ENCODE results near the gene BPIFB4.
"Not testable (repeated sequence)": the region's sequence is repeated elsewhere in the genome, so short reads cannot be mapped to it uniquely, and the experiment has no call there.

The BPIFB4 gene

DNA sequence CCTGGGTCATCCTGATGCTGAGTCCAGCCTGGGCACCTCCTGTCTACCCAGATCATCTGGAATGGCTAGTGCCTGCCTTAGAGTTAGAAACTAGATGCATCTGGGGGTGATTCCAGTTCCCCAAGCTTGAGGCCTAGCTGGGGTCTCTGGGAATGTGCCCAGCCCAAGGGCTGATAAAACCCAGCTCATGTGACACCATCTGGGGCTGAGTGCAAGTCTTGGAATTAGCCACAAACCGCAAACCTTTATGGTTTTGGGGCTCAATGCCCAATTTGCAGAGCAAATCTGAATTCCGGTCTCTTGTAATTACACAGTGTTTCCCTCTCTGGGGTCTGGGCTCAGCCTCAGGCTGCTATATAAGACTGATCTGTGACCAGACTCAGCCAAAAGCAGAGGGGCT is at the start of gene BPIFB4:
BPIFB4 (plus strand) TSS at position 385 of the 400 bp plus-strand sequence. CDS start 1,884 bp downstream, outside the sequence.
- DNase-seq (ENCODE audit: low spot score), result no peak

- DNase-seq (ENCODE audit: low spot score), result no peak
These were observed 49.4 kb upstream of the BPIFB4 start for GRCh38 chr20:33030076-33030475.

DNA sequence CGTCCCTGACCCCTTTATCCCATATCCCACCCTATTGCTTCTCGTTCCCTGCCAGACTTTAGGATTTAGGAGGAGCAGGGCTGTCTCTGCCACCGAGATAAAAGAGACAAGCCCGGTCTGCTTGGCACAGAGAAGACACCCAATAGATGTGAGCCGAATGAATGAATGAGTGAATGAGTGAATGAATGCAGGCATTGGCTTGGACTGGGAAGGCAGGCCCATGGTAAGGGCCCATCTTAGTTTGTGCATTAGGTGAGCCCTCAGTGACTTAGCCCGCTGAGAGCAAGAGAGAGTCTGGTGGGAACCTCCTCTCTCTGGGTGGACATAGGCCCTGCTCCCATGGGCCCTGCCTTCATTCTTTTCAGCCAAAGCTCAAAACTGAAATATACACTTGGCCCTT is 48.9 kb upstream of the BPIFB4 start:
- no peak for DNase-seq (ENCODE audit: low spot score)

GRCh38 chr20:33031531-33031930 is 47.9 kb upstream of the BPIFB4 start, which contains the start of gene BPIFB6:
BPIFB6 (plus strand) TSS chr20:33031648; CDS start chr20:33031648, 0 bp downstream.
- DNase-seq (ENCODE audit: low spot score), result no peak

DNA sequence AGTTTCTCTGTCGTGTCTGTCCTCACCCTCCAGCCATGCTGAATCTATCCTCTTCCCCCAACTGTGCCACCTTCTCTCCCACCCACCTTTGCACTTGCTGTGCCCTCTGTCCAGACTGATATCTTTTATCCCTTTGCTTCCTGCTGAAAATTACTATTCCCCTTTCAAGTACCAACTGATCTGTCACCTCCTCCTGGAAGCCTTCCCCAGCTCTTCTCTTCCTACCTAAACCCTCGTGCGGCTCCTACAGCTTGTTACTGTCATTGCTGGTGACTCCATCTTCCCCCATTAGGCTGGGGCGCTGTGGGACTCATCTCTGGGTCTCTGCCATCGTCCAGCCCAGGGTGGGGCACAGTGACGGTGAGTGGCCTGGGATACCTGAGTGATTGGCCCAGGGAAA is 46.9 kb upstream of the BPIFB4 start:
- no peak for DNase-seq (ENCODE audit: low spot score)

DNA sequence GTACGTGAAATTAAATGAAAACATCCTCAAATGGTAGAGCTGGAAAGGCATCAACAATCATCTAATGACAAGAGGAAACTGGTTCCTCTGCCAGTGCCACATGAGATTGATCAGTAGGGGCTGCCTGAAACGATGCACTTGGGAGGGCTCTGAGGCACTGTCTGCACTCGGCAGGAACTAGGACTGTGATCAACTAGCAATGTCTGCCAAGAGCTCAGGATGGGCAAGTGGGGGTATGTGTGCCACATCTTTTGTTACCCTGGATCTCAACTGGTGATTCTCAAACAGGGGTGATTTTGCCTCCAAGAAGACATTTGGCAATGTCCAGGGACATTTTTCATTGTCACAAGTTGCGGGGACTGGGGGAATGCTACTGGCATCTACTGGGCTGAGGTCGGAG is 46.1 kb upstream of the BPIFB4 start:
- no peak for DNase-seq (ENCODE audit: low spot score)

DNA sequence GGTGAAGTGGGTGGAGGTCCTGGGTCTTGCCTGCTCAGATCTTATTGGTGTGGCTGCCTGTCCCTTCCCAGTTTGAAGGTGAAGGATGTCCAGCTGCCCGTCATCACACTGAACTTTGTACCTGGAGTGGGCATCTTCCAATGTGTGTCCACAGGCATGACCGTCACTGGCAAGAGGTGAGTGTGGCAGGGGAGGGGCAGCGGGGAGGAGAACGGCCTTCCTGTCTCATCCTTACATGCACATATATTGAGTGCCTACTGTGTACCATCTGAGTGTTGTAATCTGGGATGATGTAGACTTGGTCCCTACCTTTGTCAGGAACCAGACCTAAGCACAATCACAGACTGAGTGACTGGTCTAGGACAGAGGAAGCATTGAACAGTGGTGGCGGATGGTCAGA is 45.3 kb upstream of the BPIFB4 start:
- DNase-seq (ENCODE audit: low spot score), result no peak

- DNase-seq (ENCODE audit: low spot score), result no peak
These were observed 44.4 kb upstream of the BPIFB4 start for GRCh38 chr20:33034901-33035492.

GRCh38 chr20:33037456-33037855 is 42.0 kb upstream of the BPIFB4 start:
- no peak for DNase-seq (ENCODE audit: low spot score)

DNA sequence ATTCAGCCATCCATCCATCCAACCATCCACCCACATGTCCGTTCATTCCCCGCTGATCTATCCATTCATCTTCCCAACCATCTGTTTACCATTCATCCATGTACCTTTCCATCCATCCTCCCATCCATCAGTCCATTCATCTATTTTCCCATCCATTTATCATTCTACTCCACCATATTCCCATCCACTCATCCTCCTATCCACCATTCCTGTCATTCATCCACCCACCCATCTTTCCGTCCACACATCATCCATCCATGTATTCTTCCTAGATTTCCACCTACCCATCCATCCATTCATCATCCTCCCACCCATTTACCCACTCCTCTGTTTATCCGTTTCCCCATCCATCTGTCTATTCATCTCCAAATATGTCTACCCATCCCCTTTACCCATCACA is 41.2 kb upstream of the BPIFB4 start:
- DNase-seq (ENCODE audit: low spot score), result no peak

- DNase-seq (ENCODE audit: low spot score), result no peak
These were observed 37.0 kb upstream of the BPIFB4 start for GRCh38 chr20:33042430-33042829.

- DNase-seq (ENCODE audit: low spot score), result no peak
These were observed 36.3 kb upstream of the BPIFB4 start for GRCh38 chr20:33042983-33043730.

GRCh38 chr20:33043731-33044181 is 35.7 kb upstream of the BPIFB4 start:
- no peak for DNase-seq (ENCODE audit: low spot score)

GRCh38 chr20:33045129-33045721 is 34.2 kb upstream of the BPIFB4 start:
- DNase-seq (ENCODE audit: low spot score), result not testable (repeated sequence)

DNA sequence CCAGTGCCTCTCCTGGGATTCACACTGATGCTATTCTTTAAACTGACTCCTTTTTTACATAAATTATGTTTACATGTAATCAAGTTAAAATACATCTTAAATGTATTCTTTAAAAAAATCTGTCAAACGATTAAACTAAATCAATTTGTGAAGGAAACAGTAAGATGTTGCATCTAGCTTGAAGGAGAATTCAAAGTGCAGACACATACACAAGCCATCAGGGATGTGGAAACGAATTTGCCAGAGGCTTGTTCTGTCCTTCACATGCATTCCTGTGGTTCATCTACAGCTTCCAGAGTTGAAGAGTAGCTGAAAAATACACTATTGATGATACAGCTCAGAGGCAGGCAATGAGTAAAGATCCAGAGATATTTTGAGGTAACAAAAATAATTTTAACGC is 33.0 kb upstream of the BPIFB4 start:
- no peak for DNase-seq (ENCODE audit: low spot score)

GRCh38 chr20:33051333-33051732 is 28.1 kb upstream of the BPIFB4 start:
- no peak for DNase-seq (ENCODE audit: low spot score)

DNA sequence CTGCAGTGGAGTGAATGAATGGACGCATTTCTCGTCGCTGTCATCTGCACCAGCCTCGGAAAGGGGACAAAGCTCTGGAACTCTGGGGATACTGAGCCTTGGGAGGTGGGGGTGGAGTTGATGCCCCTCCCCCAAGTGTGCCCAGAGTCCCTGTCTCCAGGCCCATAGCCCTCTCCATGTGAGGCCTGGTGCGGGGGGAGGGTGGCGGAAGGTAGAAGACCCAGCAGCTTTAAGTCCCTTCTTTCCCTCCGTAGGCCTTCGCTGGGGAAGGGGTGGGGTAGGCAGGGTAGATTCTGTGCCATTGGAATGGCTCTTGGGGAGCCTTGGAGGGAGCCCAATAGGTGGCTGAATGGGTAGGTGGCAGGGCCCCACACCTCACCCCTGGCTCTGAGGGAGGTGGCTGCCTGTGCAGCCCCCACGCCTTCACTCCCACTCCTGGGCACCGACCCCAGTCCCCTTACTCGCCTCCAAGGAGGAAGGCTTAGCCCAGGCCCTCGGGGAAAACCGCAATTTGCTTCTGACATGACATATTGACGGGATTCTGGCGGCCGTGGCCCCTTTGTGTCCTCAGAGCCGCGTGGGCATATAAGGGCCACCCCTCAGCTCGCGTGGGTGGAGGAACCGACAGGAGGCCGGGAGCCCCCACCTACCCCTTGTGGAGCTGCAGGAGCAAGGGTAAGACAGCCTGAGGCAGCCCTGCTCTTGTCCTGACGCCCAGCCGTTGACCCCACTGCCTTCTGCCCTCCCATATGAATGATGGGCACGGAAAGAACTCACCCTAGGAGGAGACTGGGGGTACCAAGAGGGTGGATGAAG is 25.9 kb upstream of the BPIFB4 start, which contains the start of gene BPIFB3:
BPIFB3 (plus strand) TSS at position 613 of the 816 bp plus-strand sequence. CDS start 1,533 bp downstream, outside the sequence.
- DNase-seq (ENCODE audit: low spot score), result no peak

DNA sequence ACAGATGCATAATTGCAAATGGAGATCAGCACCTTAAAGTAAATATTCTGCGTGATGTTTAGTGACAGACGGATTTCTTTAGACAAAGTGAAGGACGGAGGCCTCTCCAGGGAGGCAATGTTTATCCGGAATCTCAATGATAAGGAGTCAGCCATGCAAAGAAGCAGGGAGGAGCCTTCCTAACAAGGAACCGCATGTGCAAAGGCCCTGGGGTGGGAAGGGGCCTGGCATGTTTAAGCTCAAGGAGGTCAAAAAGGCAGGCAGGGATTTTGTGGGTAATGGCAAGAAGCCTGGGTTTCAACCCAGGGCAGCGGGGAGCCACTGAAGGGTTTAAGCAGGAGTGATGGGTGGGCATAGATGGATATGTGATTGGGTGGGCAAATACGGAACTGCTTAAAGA is 25.1 kb upstream of the BPIFB4 start:
- no peak for DNase-seq (ENCODE audit: low spot score)

- no peak for DNase-seq (ENCODE audit: low spot score)
These were observed 24.7 kb upstream of the BPIFB4 start for GRCh38 chr20:33054791-33055190.

DNA sequence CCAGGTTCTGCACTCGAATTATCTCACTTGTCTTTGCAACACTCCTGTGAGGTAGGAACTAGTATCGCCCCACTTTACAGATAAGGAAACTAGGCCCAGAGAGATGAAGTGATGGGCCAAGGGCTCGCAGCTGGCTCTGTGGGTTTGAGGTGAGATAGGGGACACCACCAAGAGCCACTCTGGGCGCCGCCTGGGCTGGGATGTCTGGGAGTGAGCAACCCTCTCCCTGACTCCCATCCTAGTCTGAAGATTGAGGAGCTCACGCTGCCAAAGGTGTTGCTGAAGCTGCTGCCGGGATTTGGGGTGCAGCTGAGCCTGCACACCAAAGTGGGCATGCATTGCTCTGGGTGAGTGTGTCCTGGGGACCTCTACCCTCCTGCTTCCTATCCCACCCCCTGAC is 20.3 kb upstream of the BPIFB4 start:
- no peak for DNase-seq (ENCODE audit: low spot score)

DNA sequence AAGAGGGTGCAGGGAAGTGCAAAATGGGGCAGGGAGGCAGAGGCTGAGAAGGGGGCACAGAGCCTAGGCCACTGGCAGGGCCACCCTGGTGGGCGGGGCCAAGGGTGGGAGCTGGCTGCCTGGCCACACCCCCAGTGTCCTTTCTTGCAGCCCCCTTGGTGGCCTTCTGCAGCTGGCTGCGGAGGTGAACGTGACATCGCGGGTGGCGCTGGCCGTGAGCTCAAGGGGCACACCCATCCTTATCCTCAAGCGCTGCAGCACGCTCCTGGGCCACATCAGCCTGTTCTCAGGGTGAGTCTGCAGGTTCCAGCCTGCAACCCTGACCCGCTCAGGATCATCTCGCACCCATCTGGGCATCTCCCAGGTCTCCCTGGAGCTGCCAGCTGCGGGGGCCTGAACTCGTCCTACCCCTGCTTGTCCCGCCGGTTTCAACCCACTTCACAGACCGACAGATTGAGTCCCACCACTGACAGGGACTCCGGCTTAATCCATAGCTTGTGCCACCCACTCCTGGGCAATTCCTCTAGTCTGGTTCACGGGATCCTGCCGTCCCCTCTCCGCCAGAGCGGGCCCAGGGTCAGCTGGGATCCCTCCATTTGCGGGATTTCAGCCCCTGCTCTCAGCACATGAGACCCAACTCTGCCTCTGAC is 19.6 kb upstream of the BPIFB4 start:
- no peak for DNase-seq (ENCODE audit: low spot score)

DNA sequence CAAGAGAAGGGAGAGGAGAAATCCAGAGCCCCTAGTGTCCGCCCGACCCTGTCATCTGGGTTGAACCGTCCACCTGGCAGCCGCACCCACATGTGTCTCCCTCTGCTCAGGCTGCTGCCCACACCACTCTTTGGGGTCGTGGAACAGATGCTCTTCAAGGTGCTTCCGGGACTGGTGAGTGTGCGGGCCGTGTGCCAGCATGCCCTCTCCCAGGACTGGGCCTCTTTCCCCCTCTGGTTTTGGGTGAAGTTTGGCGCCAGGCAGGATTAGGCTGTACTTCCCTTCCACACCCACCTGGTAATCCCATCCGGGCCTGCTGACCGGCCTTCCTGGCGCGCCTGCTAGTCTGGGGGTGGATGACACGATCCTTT is 17.8 kb upstream of the BPIFB4 start:
- DNase-seq (ENCODE audit: low spot score), result no peak
